ENCODE measurements around the gene TMEM30A. TPM values are rescaled to one million over a fixed set of nuclear protein-coding genes. Genes with fewer than 3 reads are reported as not detected.

The TMEM30A gene
- total RNA-seq, 1 experiment from 2014 or later = 70.3 TPM

- H3K27ac ChIP-seq = no peak overlapping the region
- H3K4me1 ChIP-seq = peaks cover 3% of the 10 kb centered on the region; the same call in 1 of the 2 replicates
- no peaks in the 10 kb centered on the region for H3K9me3 ChIP-seq (replicated peaks)
- DNase-seq = no peak
- H3K36me3 ChIP-seq = no peaks in the 10 kb centered on the region
- no peaks in the 10 kb centered on the region; the same call in 1 of the 2 replicates for H3K27me3 ChIP-seq
- H3K4me3 ChIP-seq = no peak overlapping the region
Observed at GRCh38 chr6:75301537-75301936, 16.9 kb upstream of the TMEM30A start.

- Histone ChIP-seq H3K9me3 (replicated peaks) (no peaks in the 10 kb centered on the region), H3K27me3 (no peaks in the 10 kb centered on the region; the same call in 1 of the 2 replicates), H3K4me1 (peaks cover 3% of the 10 kb centered on the region; the same call in 1 of the 2 replicates), H3K36me3 (no peaks in the 10 kb centered on the region), H3K4me3 (no peak overlapping the region), H3K27ac (no peak overlapping the region)
- DNase-seq = no peak
Observed at GRCh38 chr6:75301088-75301487, 16.5 kb upstream of the TMEM30A start.

GRCh38 chr6:75300531-75300855 lies 15.9 kb upstream of the TMEM30A start:
- DNase-seq = no peak
- H3K9me3 ChIP-seq (replicated peaks) = no peaks in the 10 kb centered on the region
- no peak overlapping the region for H3K4me3 ChIP-seq
- no peaks in the 10 kb centered on the region; the same call in 1 of the 2 replicates for H3K27me3 ChIP-seq
- H3K4me1 ChIP-seq = no peaks in the 10 kb centered on the region
- H3K27ac ChIP-seq = no peak overlapping the region
- no peaks in the 10 kb centered on the region for H3K36me3 ChIP-seq

- DNase-seq = no peak
- no peaks in the 10 kb centered on the region for H3K36me3 ChIP-seq
- H3K4me1 ChIP-seq = no peaks in the 10 kb centered on the region
- no peaks in the 10 kb centered on the region; the same call in 1 of the 2 replicates for H3K27me3 ChIP-seq
- no peaks in the 10 kb centered on the region for H3K9me3 ChIP-seq (replicated peaks)
- no peak overlapping the region for H3K27ac ChIP-seq
- H3K4me3 ChIP-seq = no peak overlapping the region
Observed at GRCh38 chr6:75299801-75300530, 15.4 kb upstream of the TMEM30A start.

- H3K9me3 ChIP-seq (replicated peaks) = no peaks in the 10 kb centered on the region
- no peak overlapping the region for H3K4me3 ChIP-seq
- no peak overlapping the region for H3K27ac ChIP-seq
- peak in 1 of 2 experiments; percentile 81 for DNase-seq
- no peaks in the 10 kb centered on the region; the same call in 1 of the 2 replicates for H3K27me3 ChIP-seq
- H3K36me3 ChIP-seq = no peaks in the 10 kb centered on the region
- H3K4me1 ChIP-seq = no peaks in the 10 kb centered on the region
Observed at GRCh38 chr6:75296811-75297779, 12.5 kb upstream of the TMEM30A start.

GRCh38 chr6:75292555-75292954 lies 8.0 kb upstream of the TMEM30A start:
- Histone ChIP-seq H3K27me3 (no peaks in the 10 kb centered on the region), H3K27ac (no peak overlapping the region), H3K36me3 (no peaks in the 10 kb centered on the region), H3K4me3 (no peak overlapping the region), H3K9me3 (replicated peaks) (no peaks in the 10 kb centered on the region), H3K4me1 (no peaks in the 10 kb centered on the region)
- DNase-seq = no peak

GRCh38 chr6:75291744-75292143 lies 7.2 kb upstream of the TMEM30A start:
- no peaks in the 10 kb centered on the region for H3K27me3 ChIP-seq
- H3K36me3 ChIP-seq = no peaks in the 10 kb centered on the region
- H3K9me3 ChIP-seq (replicated peaks) = no peaks in the 10 kb centered on the region
- no peak overlapping the region for H3K4me3 ChIP-seq
- no peak for DNase-seq
- H3K4me1 ChIP-seq = no peaks in the 10 kb centered on the region
- no peak overlapping the region for H3K27ac ChIP-seq

- H3K4me1 ChIP-seq = no peaks in the 10 kb centered on the region
- no peak overlapping the region for H3K4me3 ChIP-seq
- H3K36me3 ChIP-seq = no peaks in the 10 kb centered on the region
- H3K27ac ChIP-seq = no peak overlapping the region
- H3K9me3 ChIP-seq (replicated peaks) = no peaks in the 10 kb centered on the region
- no peaks in the 10 kb centered on the region for H3K27me3 ChIP-seq
- no peak for DNase-seq
Observed at GRCh38 chr6:75291331-75291730, 6.7 kb upstream of the TMEM30A start.

GRCh38 chr6:75290136-75290945 lies 5.7 kb upstream of the TMEM30A start:
- no peak overlapping the region for H3K4me3 ChIP-seq
- no peak for DNase-seq
- no peaks in the 10 kb centered on the region for H3K9me3 ChIP-seq (replicated peaks)
- H3K27ac ChIP-seq = no peak overlapping the region
- no peaks in the 10 kb centered on the region for H3K36me3 ChIP-seq
- H3K4me1 ChIP-seq = no peaks in the 10 kb centered on the region
- H3K27me3 ChIP-seq = no peaks in the 10 kb centered on the region

GRCh38 chr6:75288023-75288422 lies 3.4 kb upstream of the TMEM30A start:
- Histone ChIP-seq H3K4me1 (no peaks in the 10 kb centered on the region), H3K36me3 (no peaks in the 10 kb centered on the region), H3K4me3 (no peak overlapping the region), H3K9me3 (replicated peaks) (no peaks in the 10 kb centered on the region), H3K27me3 (no peaks in the 10 kb centered on the region), H3K27ac (no peak overlapping the region)
- DNase-seq = no peak

GRCh38 chr6:75287424-75287823 lies 2.8 kb upstream of the TMEM30A start:
- no peak overlapping the region for H3K27ac ChIP-seq
- no peaks in the 10 kb centered on the region for H3K36me3 ChIP-seq
- H3K4me3 ChIP-seq = no peak overlapping the region
- H3K9me3 ChIP-seq (replicated peaks) = no peaks in the 10 kb centered on the region
- H3K27me3 ChIP-seq = no peaks in the 10 kb centered on the region
- no peak for DNase-seq
- no peaks in the 10 kb centered on the region for H3K4me1 ChIP-seq

- Histone ChIP-seq H3K27me3 (no peaks in the 10 kb centered on the region), H3K36me3 (no peaks in the 10 kb centered on the region), H3K4me1 (no peaks in the 10 kb centered on the region), H3K9me3 (replicated peaks) (no peaks in the 10 kb centered on the region), H3K4me3 (no peak overlapping the region), H3K27ac (no peak overlapping the region)
- no peak for DNase-seq
Observed at GRCh38 chr6:75286955-75287354, 2.4 kb upstream of the TMEM30A start.

- Histone ChIP-seq H3K27me3 (no peaks in the 10 kb centered on the region), H3K27ac (no peak overlapping the region; the same call in 1 of the 2 replicates), H3K4me1 (no peaks in the 10 kb centered on the region; the same call in 1 of the 2 replicates), H3K9me3 (replicated peaks) (no peaks in the 10 kb centered on the region), H3K36me3 (0 out of 2 replicates have a peak, but pooled peaks cover 2% of the 10 kb centered on the region), H3K4me3 (peak overlapping the region; percentile 75)
- DNase-seq = no peak
Observed at GRCh38 chr6:75285283-75285639, 669 bp upstream of the TMEM30A start.

GRCh38 chr6:75283907-75284631 lies 523 bp downstream of the TMEM30A start:
- Histone ChIP-seq H3K36me3 (0 out of 2 replicates have a peak, but pooled peaks cover 2% of the 10 kb centered on the region), H3K27ac (peak overlapping the region; percentile 38), H3K4me3 (peak overlapping the region; percentile 75), H3K9me3 (replicated peaks) (no peaks in the 10 kb centered on the region), H3K4me1 (no peaks in the 10 kb centered on the region; the same call in 1 of the 2 replicates), H3K27me3 (no peaks in the 10 kb centered on the region)
- no peak for DNase-seq

Data from SJCRH30 (cell line).